ENCODE results near the gene PPRC1. TPM values are rescaled to one million over a fixed set of nuclear protein-coding genes. Genes with fewer than 3 reads are reported as not detected.

The PPRC1 gene
- total and polyA plus RNA-seq, 10 donors = 12.1 to 52.5 (median 26.5) TPM

GRCh38 chr10:102152545-102152890 is 19.7 kb downstream of the PPRC1 start:
- no peak for DNase-seq
- no peaks in the 10 kb centered on the region for H3K9me3 ChIP-seq
- TF ChIP-seq CTCF (IDR thresholded peaks at IDR 0.05 in 8 of 11, conservative IDR thresholded peaks at IDR 0.05 in 3 of 11) (no peak), POLR2AphosphoS5 (IDR thresholded peaks at IDR 0.05) (no peak), POLR2A (IDR thresholded peaks at IDR 0.05) (no peak)
- intact Hi-C loops (cut with DNase I; ENCODE audit: low total_unique reads) = no loop called here
- no peaks in the 10 kb centered on the region for H3K27me3 ChIP-seq (replicated peaks in 1 of 7)
- peaks cover 2 to 66% (median 42%) of the 10 kb centered on the region in 6 donors for H3K36me3 ChIP-seq
- 0% methylated on average over 9 to 19 of the region's 19 CpGs for WGBS, 5 donors
- peaks cover 12 to 56% (median 34%) of the 10 kb centered on the region in 6 donors for H3K4me1 ChIP-seq
- H3K27ac ChIP-seq = peak overlapping the region; percentile 74 to 95 (median 88)
- H3K4me3 ChIP-seq = peak overlapping the region; percentile 73 to 97 (median 86)

DNA sequence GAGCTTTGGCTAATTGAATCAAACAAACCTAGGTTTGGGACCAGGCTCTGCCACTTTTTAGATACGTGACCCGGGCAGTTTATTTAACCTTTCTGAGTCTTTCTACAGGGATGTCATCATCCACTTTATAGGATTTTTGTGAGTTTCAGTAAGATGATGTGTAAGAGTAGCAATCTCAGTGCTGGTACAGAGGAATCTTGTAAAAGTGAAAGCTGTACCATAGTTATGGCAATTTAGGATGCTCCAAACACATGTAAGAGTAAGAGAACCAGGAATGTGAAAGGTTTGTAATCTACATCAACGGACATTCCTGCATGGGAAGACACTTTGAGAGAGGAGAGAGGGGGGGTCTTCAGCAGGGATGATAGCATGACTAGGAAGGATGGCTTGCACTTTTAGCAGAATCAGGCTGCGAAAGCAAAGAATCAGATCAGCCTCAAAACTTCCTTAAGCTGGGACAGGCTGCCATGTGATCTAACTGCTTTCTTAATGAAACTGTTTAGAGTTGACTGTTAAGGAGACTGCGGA is 20.3 kb downstream of the PPRC1 start:
- Histone ChIP-seq H3K4me1 (peaks cover 12 to 56% (median 34%) of the 10 kb centered on the region in 6 donors), H3K9me3 (no peaks in the 10 kb centered on the region), H3K27ac (peak overlapping the region in 6 of 8 donors; percentile 74 to 95 (median 88)), H3K36me3 (peaks cover 5 to 66% (median 45%) of the 10 kb centered on the region in 6 donors), H3K4me3 (peak overlapping the region; percentile 73 to 97 (median 86)), H3K27me3 (replicated peaks in 1 of 7) (no peaks in the 10 kb centered on the region)
- DNase-seq = no peak
- intact Hi-C loops (cut with DNase I; ENCODE audit: low total_unique reads) = no loop called here
- WGBS, 5 donors = 27 to 35% (median 28%) methylated on average over 5 of the region's 5 CpGs
- no peak for TF ChIP-seq POLR2AphosphoS5 (IDR thresholded peaks at IDR 0.05)
- no peak for TF ChIP-seq CTCF (IDR thresholded peaks at IDR 0.05 in 8 of 11, conservative IDR thresholded peaks at IDR 0.05 in 3 of 11)
- TF ChIP-seq POLR2A (IDR thresholded peaks at IDR 0.05) = no peak

- no peak overlapping the region for H3K27ac ChIP-seq
- no peak for TF ChIP-seq POLR2A (IDR thresholded peaks at IDR 0.05)
- no peak for TF ChIP-seq POLR2AphosphoS5 (IDR thresholded peaks at IDR 0.05)
- no peak for TF ChIP-seq CTCF (IDR thresholded peaks at IDR 0.05 in 8 of 11, conservative IDR thresholded peaks at IDR 0.05 in 3 of 11)
- peak; percentile 24 for DNase-seq
- peaks cover 12 to 56% (median 34%) of the 10 kb centered on the region in 6 donors for H3K4me1 ChIP-seq
- H3K27me3 ChIP-seq (replicated peaks in 1 of 7) = no peaks in the 10 kb centered on the region
- H3K36me3 ChIP-seq = peaks cover 5 to 66% (median 45%) of the 10 kb centered on the region in 6 donors
- no peaks in the 10 kb centered on the region for H3K9me3 ChIP-seq
- 89 to 97% (median 93%) methylated on average over 11 of the region's 11 CpGs for WGBS, 5 donors
- intact Hi-C loops (cut with DNase I; ENCODE audit: low total_unique reads) = no loop called here
- H3K4me3 ChIP-seq = no peak overlapping the region
Observed at GRCh38 chr10:102154466-102155116, 21.8 kb downstream of the PPRC1 start.

DNA sequence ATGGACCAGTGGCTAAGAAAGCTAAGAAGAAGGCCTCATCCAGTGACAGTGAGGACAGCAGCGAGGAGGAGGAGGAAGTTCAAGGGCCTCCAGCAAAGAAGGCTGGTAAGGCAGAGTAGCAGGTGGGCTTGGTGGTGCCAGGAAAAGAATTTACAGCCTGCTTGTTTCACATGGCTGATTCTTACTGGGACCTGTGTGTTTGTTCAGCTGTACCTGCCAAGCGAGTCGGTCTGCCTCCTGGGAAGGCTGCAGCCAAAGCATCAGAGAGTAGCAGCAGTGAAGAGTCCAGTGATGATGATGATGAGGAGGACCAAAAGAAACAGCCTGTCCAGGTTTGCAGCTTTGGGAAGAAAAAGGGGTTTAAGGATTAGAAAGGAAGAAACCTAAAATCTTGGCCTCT is 24.4 kb downstream of the PPRC1 start:
- H3K27me3 ChIP-seq (replicated peaks in 1 of 7) = no peaks in the 10 kb centered on the region
- intact Hi-C loops (cut with DNase I; ENCODE audit: low total_unique reads) = no loop called here
- WGBS, 5 donors = 90 to 96% (median 93%) methylated on average over 3 of the region's 3 CpGs
- no peak overlapping the region for H3K4me3 ChIP-seq
- no peak overlapping the region for H3K27ac ChIP-seq
- H3K36me3 ChIP-seq = peaks cover 11 to 81% (median 61%) of the 10 kb centered on the region in 6 donors
- H3K4me1 ChIP-seq = peaks cover 12 to 42% (median 24%) of the 10 kb centered on the region in 6 donors
- no peaks in the 10 kb centered on the region for H3K9me3 ChIP-seq
- TF ChIP-seq POLR2A (IDR thresholded peaks at IDR 0.05) (no peak), POLR2AphosphoS5 (IDR thresholded peaks at IDR 0.05) (no peak), CTCF (IDR thresholded peaks at IDR 0.05 in 8 of 11, conservative IDR thresholded peaks at IDR 0.05 in 3 of 11) (no peak)
- no peak for DNase-seq

All from spleen (tissue), 11 donors.